Astrocyte (in vitro differentiated cells and primary cell): Measurements from ENCODE around the gene SMOC2. TPM values are rescaled to one million over a fixed set of nuclear protein-coding genes. Genes with fewer than 3 reads are reported as not detected.

Experiments used
- DNase-seq: peaks from one replicate; pipeline ENCODE4 v3.0.0-alpha.2; 2010; ENCODE audit warnings: low read depth
- FAIRE-seq: peaks from 2 replicates; lab custom pipeline; 2011; peaks lifted over from hg19 to GRCh38; lab: Jason Lieb, UNC
- H2AFZ ChIP-seq: 2 replicates; pipeline ENCODE4 v1.6.0; 2012; ENCODE audit warnings: low read depth, low read length, inconsistent platforms
- H3K27ac ChIP-seq: 2 replicates; pipeline ENCODE4 v1.5.1; 2011; ENCODE audit warnings: low read depth, low read length, inconsistent platforms
- H3K27me3 ChIP-seq: 2 replicates; pipeline ENCODE4 v1.6.0; 2011; ENCODE audit warnings: low read length, inconsistent platforms; ENCODE audit not compliant: insufficient read depth
- H3K36me3 ChIP-seq: 2 replicates; pipeline ENCODE4 v1.5.1; 2011; ENCODE audit warnings: low read length, inconsistent platforms; ENCODE audit not compliant: insufficient read depth
- H3K4me1 ChIP-seq: 2 replicates; pipeline ENCODE4 v1.5.1; 2011; ENCODE audit warnings: low read length, inconsistent platforms; ENCODE audit not compliant: insufficient read depth
- H3K4me2 ChIP-seq: 2 replicates; pipeline ENCODE4 v1.6.0; 2012; ENCODE audit warnings: low read length, inconsistent platforms
- H3K4me3 ChIP-seq: 2 replicates; pipeline ENCODE4 v1.5.1; 2011; ENCODE audit warnings: low read depth, mild to moderate bottlenecking, low read length, inconsistent platforms; ENCODE audit not compliant: insufficient read depth
- H3K79me2 ChIP-seq: 2 replicates; pipeline ENCODE4 v1.6.0; 2012; ENCODE audit warnings: mild to moderate bottlenecking, low read length, inconsistent platforms; ENCODE audit not compliant: insufficient read depth
- H3K9ac ChIP-seq: 2 replicates; pipeline ENCODE4 v1.6.0; 2012; ENCODE audit warnings: mild to moderate bottlenecking, low read length, inconsistent platforms
- H3K9me3 ChIP-seq: 2 replicates; pipeline ENCODE4 v1.5.1; 2012; ENCODE audit warnings: low read depth, mild to moderate bottlenecking, low read length, inconsistent platforms; ENCODE audit not compliant: insufficient read depth
- H4K20me1 ChIP-seq: 2 replicates; pipeline ENCODE4 v1.6.0; 2012; ENCODE audit warnings: low read length, inconsistent platforms; ENCODE audit not compliant: insufficient read depth
- H3K27ac Mint-ChIP-seq: one replicate; pipeline ENCODE4 v1.8.0; 2021; ENCODE audit warnings: mild to moderate bottlenecking, mixed read lengths; ENCODE audit not compliant: unreplicated experiment
- H3K27me3 Mint-ChIP-seq: one replicate; pipeline ENCODE4 v1.8.0; 2021; ENCODE audit warnings: low read depth, mixed read lengths; ENCODE audit not compliant: unreplicated experiment
- H3K36me3 Mint-ChIP-seq: one replicate; pipeline ENCODE4 v1.8.0; 2021; ENCODE audit warnings: low read depth, mixed read lengths; ENCODE audit not compliant: unreplicated experiment
- H3K4me1 Mint-ChIP-seq: one replicate; pipeline ENCODE4 v1.8.0; 2021; ENCODE audit warnings: low read depth, mixed read lengths; ENCODE audit not compliant: unreplicated experiment
- H3K4me3 Mint-ChIP-seq: one replicate; pipeline ENCODE4 v1.8.0; 2021; ENCODE audit warnings: mild to moderate bottlenecking, moderate library complexity, mixed read lengths; ENCODE audit not compliant: unreplicated experiment
- H3K9me3 Mint-ChIP-seq: one replicate; pipeline ENCODE4 v1.8.0; 2021; ENCODE audit warnings: mild to moderate bottlenecking, mixed read lengths; ENCODE audit not compliant: unreplicated experiment
- EZH2 ChIP-seq: IDR thresholded peaks from 2 replicates; pipeline ENCODE4 v1.6.1; 2012; ENCODE audit warnings: mild to moderate bottlenecking, low read length, inconsistent platforms; ENCODE audit not compliant: insufficient read depth
- total RNA-seq: library from RNA; stranded (reverse); gene quantifications from 2 replicates; pipeline ENCODE4 v1.2.1, GENCODE V29; 2021
- TF ChIP-seq, protein P1 (sequence below): IDR thresholded peaks from 2 replicates; pipeline ENCODE4 v1.5.1; 2011; ENCODE audit warnings: low read depth, mild to moderate bottlenecking, inconsistent platforms, low read length, moderate library complexity; ENCODE audit not compliant: insufficient read depth

Gene SMOC2
- total RNA-seq, 1 donor from 2014 or later, result 0.93 TPM

DNA sequence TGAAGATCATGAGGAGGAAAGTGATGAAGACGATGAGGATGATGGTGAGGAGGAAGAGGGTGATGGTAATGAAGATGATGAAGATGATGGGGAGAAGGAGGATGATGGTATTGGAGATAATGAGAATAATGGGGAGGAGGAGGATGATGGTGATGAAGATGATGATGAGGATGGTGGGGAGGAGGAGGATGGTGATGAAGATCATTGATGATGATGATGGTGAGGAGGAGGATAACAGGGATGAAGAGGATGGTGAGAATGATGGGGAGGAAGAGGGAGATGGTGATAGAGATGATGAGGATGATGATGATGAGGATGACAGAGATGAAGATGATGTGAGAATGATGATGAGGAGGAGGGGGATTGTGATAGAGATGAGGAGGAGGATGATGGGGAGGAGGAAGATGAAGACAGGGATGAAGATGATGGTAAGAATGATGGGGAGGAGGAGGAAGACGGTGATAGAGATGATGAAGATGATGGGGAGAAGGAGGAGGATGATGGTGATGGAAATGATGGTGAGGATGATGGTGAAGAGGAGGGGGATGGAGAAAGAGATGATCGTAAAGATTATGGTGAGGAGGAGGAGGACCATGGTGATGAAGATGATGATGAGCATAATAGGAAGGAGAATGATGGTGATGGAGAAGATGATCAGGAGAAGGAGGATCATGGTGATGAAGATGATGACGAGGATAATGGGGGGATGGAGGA lies 273.7 kb downstream of the SMOC2 start:
- H3K9me3 Mint-ChIP-seq, result no peaks in the 10 kb centered on the region
- no peak overlapping the region for H3K4me2 ChIP-seq
- peaks cover 14% of the 10 kb centered on the region for H3K27me3 Mint-ChIP-seq

DNA sequence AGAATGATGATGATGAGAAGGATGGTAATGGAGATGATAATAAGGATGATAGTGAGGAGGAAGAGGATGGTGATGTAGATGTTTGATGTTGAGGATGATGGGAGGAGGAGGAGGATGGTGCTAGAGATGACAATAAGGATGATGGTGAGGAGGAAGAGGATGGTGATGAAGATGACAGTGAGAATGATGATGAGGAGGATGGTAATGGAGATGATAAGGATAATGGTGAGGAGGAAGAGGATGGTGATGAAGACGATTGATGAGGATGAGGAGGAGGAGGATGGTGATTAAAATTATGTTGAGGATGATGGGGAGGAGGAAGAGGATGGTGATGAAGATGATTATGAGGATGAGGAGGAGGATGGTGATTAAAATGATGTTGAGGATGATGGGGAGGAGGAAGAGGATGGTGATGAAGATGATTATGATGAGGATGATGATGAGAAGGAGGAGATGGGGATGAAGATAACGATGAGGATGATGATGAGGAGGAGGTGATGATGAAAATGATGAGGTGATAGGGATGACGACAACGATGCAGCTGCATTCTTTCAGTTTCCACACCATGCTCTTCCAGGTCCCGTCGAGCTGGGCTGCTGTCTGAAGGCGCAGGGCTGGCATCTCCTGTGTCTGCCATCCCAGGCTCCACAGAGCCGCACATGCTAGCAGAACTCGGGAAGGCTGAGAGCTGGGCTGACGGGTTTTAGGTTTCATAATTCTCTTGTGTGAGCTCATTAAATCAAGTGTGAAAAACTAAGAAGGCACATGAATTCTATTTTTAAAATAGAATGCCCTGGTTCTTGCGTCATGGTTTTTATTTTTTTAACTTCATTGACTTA lies 274.9 kb downstream of the SMOC2 start:
- Histone ChIP-seq H3K27me3 (no peaks in the 10 kb centered on the region), H3K9ac (no peak overlapping the region), H3K36me3 (no peaks in the 10 kb centered on the region), H3K27ac (no peak overlapping the region), H2AFZ (no peak overlapping the region), H3K4me3 (no peak overlapping the region), H3K9me3 (peaks cover 22% of the 10 kb centered on the region), H4K20me1 (no peaks in the 10 kb centered on the region), H3K4me1 (no peaks in the 10 kb centered on the region), H3K4me2 (no peak overlapping the region), H3K79me2 (no peaks in the 10 kb centered on the region)
- Mint-ChIP-seq H3K27ac (no peak overlapping the region), H3K36me3 (no peaks in the 10 kb centered on the region), H3K27me3 (peaks cover 11% of the 10 kb centered on the region), H3K9me3 (peaks cover 3% of the 10 kb centered on the region), H3K4me1 (no peaks in the 10 kb centered on the region), H3K4me3 (no peak overlapping the region)
- FAIRE-seq, result no peak
- no peak for TF ChIP-seq EZH2
- TF ChIP-seq, protein P1, sequence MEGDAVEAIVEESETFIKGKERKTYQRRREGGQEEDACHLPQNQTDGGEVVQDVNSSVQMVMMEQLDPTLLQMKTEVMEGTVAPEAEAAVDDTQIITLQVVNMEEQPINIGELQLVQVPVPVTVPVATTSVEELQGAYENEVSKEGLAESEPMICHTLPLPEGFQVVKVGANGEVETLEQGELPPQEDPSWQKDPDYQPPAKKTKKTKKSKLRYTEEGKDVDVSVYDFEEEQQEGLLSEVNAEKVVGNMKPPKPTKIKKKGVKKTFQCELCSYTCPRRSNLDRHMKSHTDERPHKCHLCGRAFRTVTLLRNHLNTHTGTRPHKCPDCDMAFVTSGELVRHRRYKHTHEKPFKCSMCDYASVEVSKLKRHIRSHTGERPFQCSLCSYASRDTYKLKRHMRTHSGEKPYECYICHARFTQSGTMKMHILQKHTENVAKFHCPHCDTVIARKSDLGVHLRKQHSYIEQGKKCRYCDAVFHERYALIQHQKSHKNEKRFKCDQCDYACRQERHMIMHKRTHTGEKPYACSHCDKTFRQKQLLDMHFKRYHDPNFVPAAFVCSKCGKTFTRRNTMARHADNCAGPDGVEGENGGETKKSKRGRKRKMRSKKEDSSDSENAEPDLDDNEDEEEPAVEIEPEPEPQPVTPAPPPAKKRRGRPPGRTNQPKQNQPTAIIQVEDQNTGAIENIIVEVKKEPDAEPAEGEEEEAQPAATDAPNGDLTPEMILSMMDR, result no peak
- no peak for DNase-seq

More for the DNA sequence above, 273.7 kb downstream of the SMOC2 start:
- Mint-ChIP-seq H3K4me1 (no peaks in the 10 kb centered on the region), H3K27ac (no peak overlapping the region), H3K36me3 (no peaks in the 10 kb centered on the region), H3K4me3 (no peak overlapping the region)
- Histone ChIP-seq H3K27ac (no peak overlapping the region), H2AFZ (no peak overlapping the region), H3K9me3 (peaks cover 22% of the 10 kb centered on the region), H3K4me1 (no peaks in the 10 kb centered on the region), H3K9ac (no peak overlapping the region), H3K4me3 (no peak overlapping the region), H3K36me3 (no peaks in the 10 kb centered on the region), H3K79me2 (no peaks in the 10 kb centered on the region), H3K27me3 (no peaks in the 10 kb centered on the region), H4K20me1 (no peaks in the 10 kb centered on the region)
- TF ChIP-seq, protein P1, result no peak
- no peak for TF ChIP-seq EZH2
- FAIRE-seq (no peak), DNase-seq (no peak)
